ENCODE data around the gene ITGAE. TPM values are rescaled to one million over a fixed set of nuclear protein-coding genes. Genes with fewer than 3 reads are reported as not detected.

ITGAE gene
- total RNA-seq, 1 donor = 37.1 TPM

DNA sequence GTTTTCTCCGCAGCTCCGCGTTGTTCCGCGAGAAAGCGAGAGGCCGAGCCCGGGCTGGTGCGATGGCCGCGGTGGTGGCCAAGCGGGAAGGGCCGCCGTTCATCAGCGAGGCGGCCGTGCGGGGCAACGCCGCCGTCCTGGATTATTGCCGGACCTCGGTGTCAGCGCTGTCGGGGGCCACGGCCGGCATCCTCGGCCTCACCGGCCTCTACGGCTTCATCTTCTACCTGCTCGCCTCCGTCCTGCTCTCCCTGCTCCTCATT, 132.0 kb downstream of the ITGAE start:
- TF ChIP-seq, protein P1, sequence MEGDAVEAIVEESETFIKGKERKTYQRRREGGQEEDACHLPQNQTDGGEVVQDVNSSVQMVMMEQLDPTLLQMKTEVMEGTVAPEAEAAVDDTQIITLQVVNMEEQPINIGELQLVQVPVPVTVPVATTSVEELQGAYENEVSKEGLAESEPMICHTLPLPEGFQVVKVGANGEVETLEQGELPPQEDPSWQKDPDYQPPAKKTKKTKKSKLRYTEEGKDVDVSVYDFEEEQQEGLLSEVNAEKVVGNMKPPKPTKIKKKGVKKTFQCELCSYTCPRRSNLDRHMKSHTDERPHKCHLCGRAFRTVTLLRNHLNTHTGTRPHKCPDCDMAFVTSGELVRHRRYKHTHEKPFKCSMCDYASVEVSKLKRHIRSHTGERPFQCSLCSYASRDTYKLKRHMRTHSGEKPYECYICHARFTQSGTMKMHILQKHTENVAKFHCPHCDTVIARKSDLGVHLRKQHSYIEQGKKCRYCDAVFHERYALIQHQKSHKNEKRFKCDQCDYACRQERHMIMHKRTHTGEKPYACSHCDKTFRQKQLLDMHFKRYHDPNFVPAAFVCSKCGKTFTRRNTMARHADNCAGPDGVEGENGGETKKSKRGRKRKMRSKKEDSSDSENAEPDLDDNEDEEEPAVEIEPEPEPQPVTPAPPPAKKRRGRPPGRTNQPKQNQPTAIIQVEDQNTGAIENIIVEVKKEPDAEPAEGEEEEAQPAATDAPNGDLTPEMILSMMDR (IDR thresholded peaks at IDR 0.05; ENCODE audit: insufficient read depth, low read depth, low read length) = no peak
- no peak for DNase-seq (ENCODE audit: low read depth)
- peak overlapping the region; percentile 97 for H3K4me3 ChIP-seq (ENCODE audit: low read depth, low read length)

DNA sequence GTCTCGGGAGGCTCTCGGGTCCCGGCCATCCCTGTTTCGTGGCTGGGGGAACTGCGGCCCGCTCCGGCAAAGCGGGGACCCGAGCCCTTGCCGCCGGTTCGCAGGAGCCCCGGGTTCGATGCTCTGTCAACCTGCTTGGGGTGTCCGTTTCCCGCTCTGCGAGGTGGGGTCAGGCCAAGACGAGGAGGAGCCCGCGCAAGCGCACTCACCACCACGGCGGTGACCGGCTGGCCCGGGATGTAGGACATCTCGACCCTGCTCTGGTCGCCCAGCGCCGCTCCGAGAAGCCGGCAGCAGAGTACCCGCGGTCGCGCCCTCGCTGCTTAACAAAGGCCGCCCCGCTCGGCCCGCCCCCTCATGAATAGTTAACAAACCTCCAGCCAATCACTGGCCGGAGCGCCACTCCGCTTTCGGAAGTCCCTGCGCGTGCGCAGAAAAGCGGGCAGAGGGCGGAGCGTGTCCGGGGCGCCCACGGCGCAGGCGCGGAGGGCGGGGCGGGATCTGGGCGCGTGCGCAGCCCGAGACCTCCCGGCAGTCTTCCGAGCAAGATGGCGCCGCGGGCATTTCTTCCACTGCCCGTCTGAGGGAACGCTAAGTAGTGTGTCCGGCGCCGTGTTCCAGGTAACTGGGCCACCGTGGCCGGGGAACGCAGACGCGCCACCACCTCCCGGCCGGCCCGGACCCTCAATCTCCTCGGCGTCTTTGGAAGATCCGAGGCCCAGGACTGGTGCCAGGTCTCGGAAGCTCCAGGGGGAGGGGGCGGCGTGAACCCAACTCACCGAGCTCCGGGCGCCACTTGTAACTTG, 132.5 kb downstream of the ITGAE start, which contains the start of the genes EMC6 and TAX1BP3:
EMC6 (plus strand) TSS at position 534 of the 806 bp plus-strand sequence. CDS start 335 bp downstream, outside the sequence.
TAX1BP3 (minus strand) TSS at position 300 of the 806 bp plus-strand sequence; CDS start at position 248, 52 bp downstream.
- TF ChIP-seq, protein P1 (IDR thresholded peaks at IDR 0.05; ENCODE audit: insufficient read depth, low read depth, low read length) = no peak
- H3K4me3 ChIP-seq (ENCODE audit: low read depth, low read length) = peak within 1 kb of the TSS; percentile 97
- DNase-seq (ENCODE audit: low read depth) = peak; percentile 98

DNA sequence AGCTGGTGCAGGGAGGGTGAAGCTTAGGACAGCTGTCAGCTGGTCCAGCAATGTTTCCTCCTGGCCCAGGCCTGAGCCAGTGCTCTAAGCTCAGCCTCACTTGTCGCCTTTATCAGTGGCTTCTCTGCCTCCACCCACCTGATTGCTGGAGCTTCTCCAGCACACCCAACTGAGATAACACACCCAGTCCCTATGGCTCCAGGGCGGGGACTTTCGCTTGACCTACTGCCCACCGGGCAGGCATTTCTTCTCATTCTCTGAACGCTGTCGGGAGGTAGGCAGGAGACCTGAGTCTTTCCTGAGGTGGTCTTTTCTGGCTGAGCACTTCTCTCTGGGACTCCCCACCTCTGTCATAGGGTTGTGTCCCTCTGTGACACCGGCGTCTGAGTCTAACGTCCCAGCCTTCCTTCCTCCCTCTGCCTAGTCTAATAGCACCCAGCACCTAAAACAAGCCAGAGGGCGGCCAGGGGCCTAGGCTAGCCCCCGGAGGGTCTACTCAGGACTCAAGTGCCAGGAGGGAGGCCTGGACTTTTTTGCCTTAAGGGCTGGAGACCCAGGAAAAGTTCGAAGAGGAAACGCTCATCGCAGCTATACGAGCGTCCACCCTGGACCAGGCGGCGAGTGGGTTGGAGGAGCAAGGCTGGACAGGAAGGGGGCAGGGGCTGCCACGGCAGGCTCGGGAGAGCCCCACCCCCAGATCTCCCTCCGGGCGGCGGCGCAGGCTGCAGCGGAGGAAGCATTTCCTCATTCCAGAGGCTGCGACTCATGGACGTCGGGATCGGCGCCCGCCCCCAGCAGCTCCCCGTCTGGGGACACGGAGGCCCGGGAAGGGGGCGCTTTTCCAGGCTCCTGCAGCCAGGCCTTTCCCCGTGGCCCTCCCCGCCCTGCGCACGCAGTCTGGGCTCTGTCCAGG, 133.4 kb downstream of the ITGAE start:
- DNase-seq (ENCODE audit: low read depth) = peak; percentile 95
- peak overlapping the region; percentile 97 for H3K4me3 ChIP-seq (ENCODE audit: low read depth, low read length)
- TF ChIP-seq, protein P1 (IDR thresholded peaks at IDR 0.05; ENCODE audit: insufficient read depth, low read depth, low read length) = no peak

DNA sequence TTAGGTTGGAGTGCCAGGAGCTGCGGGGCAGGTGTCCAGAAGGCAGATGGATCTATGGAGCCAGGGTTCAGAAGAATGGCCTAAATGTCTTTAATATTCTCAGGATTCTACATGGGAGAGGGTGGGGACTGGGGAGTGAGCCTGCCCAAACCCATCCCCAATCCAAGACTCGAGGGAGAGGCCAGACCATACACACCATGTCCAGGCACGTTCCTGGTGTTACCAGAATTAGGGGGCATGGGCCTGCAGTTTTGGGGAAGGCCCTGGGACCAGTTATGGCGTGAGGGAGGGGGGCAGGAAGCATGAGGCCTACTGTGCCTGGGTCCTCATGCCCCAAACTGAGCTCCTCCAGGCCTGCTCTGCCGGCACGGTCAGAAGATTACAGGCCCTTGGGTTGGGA, 134.5 kb downstream of the ITGAE start:
- no peak for DNase-seq (ENCODE audit: low read depth)
- TF ChIP-seq, protein P1 (IDR thresholded peaks at IDR 0.05; ENCODE audit: insufficient read depth, low read depth, low read length) = no peak
- H3K4me3 ChIP-seq (ENCODE audit: low read depth, low read length) = peak overlapping the region; percentile 97

DNA sequence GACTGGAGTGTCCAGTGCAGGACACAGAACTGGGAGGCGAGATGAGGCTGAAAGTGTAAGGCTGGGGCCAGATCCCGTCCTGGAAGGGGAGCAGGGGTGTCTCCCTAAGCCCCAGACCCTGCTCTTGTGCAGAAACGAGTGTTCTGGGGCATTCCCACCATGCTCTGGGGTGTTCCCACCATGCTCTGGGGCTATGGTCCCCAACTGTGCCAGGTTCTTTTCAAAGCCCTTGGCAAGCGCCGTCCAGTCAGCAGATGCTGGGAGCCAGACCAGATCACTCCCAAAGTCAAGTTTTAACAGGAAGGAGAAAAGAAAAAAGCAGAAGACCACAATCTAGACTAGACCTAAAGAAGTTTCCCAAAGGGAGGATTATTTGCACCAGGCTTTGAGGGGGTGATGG, 135.2 kb downstream of the ITGAE start:
- DNase-seq (ENCODE audit: low read depth) = no peak
- H3K4me3 ChIP-seq (ENCODE audit: low read depth, low read length) = no peak overlapping the region
- TF ChIP-seq, protein P1 (IDR thresholded peaks at IDR 0.05; ENCODE audit: insufficient read depth, low read depth, low read length) = no peak

Other genes starting within 250 kb of the ITGAE start
- 0.43 and 1.3 TPM in 2 replicates for gene TRPV3, start 243.4 kb downstream of the ITGAE start, total RNA-seq
- gene TRPV1, start 191.8 kb downstream of the ITGAE start, total RNA-seq = 2.2 and 2.9 TPM in 2 replicates
- gene SHPK, start 164.9 kb downstream of the ITGAE start, total RNA-seq = 8.6 and 11.6 TPM in 2 replicates
- gene CTNS, start 164.4 kb downstream of the ITGAE start, total RNA-seq = 25.9 and 31.6 TPM in 2 replicates
- 215 and 228 TPM in 2 replicates for gene TAX1BP3, start 132.6 kb downstream of the ITGAE start, total RNA-seq
- 12.6 and 16.4 TPM in 2 replicates for gene EMC6, start 132.4 kb downstream of the ITGAE start, total RNA-seq
- gene P2RX5, start 105.0 kb downstream of the ITGAE start, total RNA-seq = 0.32 and 2.2 TPM in 2 replicates
- 5.5 and 6.9 TPM in 2 replicates for gene HASPIN, start 77.3 kb downstream of the ITGAE start, total RNA-seq
- gene NCBP3, start 45.1 kb upstream of the ITGAE start, total RNA-seq = 17.7 and 26.3 TPM in 2 replicates
- 2.2 and 3.9 TPM in 2 replicates for gene CAMKK1, start 91.9 kb upstream of the ITGAE start, total RNA-seq
- 1.3 and 2.3 TPM in 2 replicates for gene P2RX1, start 115.3 kb upstream of the ITGAE start, total RNA-seq
- gene ATP2A3, start 163.2 kb upstream of the ITGAE start, total RNA-seq = 0.43 and 2.9 TPM in 2 replicates